Adipocyte (in vitro differentiated cells): ENCODE results near the gene TM7SF3.
A peak's percentile ranks its signal among the peaks of the same experiment; 100 is the strongest.

Experiments
- DNase-seq: peaks from one replicate; pipeline ENCODE4 v3.0.0-alpha.2; 2015; ENCODE audit warnings: low read depth
- H3K27me3 ChIP-seq: replicated peaks from 2 replicates; pipeline ENCODE4 v1.7.0; 2013; ENCODE audit warnings: mild to moderate bottlenecking, low read length, moderate library complexity; ENCODE audit not compliant: control insufficient read depth, insufficient read depth
- H3K36me3 ChIP-seq: 2 replicates; pipeline ENCODE4 v1.7.0; 2013; ENCODE audit warnings: low read length, mild to moderate bottlenecking, moderate library complexity; ENCODE audit not compliant: control insufficient read depth, insufficient read depth, severe bottlenecking
- H3K4me1 ChIP-seq: 2 replicates; pipeline ENCODE4 v1.7.0; 2013; ENCODE audit warnings: mild to moderate bottlenecking, low read length, moderate library complexity; ENCODE audit not compliant: control insufficient read depth, insufficient read depth
- H3K4me3 ChIP-seq: 2 replicates; pipeline ENCODE4 v1.7.0; 2013; ENCODE audit warnings: mild to moderate bottlenecking, low read length, moderate library complexity
- H3K9ac ChIP-seq: 2 replicates; pipeline ENCODE4 v1.7.0; 2013; ENCODE audit warnings: mild to moderate bottlenecking, low read length, moderate library complexity
- H3K9me3 ChIP-seq: 2 replicates; pipeline ENCODE4 v1.7.0; 2013; ENCODE audit warnings: mild to moderate bottlenecking, low read length, moderate library complexity; ENCODE audit not compliant: control insufficient read depth

The TM7SF3 gene

GRCh38 chr12:27013611-27014084 lies 536 bp downstream of the TM7SF3 start:
- no peaks in the 10 kb centered on the region for H3K9me3 ChIP-seq
- H3K9ac ChIP-seq = peak overlapping the region; percentile 93
- peak; percentile 56 for DNase-seq

GRCh38 chr12:27012982-27013255 lies 1.3 kb downstream of the TM7SF3 start:
- Histone ChIP-seq H3K36me3 (no peaks in the 10 kb centered on the region), H3K4me1 (peaks cover 10% of the 10 kb centered on the region), H3K9ac (peak overlapping the region; percentile 93), H3K4me3 (no peak overlapping the region), H3K9me3 (no peaks in the 10 kb centered on the region), H3K27me3 (no peaks in the 10 kb centered on the region)
- DNase-seq = no peak

More at GRCh38 chr12:27013611-27014084, 536 bp downstream of the TM7SF3 start:
- H3K4me1 ChIP-seq = peaks cover 10% of the 10 kb centered on the region
- H3K4me3 ChIP-seq = peak overlapping the region; percentile 99
- H3K36me3 ChIP-seq = no peaks in the 10 kb centered on the region
- H3K27me3 ChIP-seq = no peaks in the 10 kb centered on the region

- no peak overlapping the region for H3K9ac ChIP-seq
- no peak overlapping the region for H3K4me3 ChIP-seq
- H3K27me3 ChIP-seq = no peaks in the 10 kb centered on the region
- no peaks in the 10 kb centered on the region for H3K9me3 ChIP-seq
- H3K36me3 ChIP-seq = no peaks in the 10 kb centered on the region
- DNase-seq = no peak
- peaks cover 10% of the 10 kb centered on the region for H3K4me1 ChIP-seq
These were observed 1.8 kb downstream of the TM7SF3 start for GRCh38 chr12:27012239-27012981.

- H3K9me3 ChIP-seq = no peaks in the 10 kb centered on the region
- H3K27me3 ChIP-seq = no peaks in the 10 kb centered on the region
- peaks cover 14% of the 10 kb centered on the region for H3K4me1 ChIP-seq
- H3K4me3 ChIP-seq = no peak overlapping the region
- no peaks in the 10 kb centered on the region for H3K36me3 ChIP-seq
- no peak overlapping the region for H3K9ac ChIP-seq
- DNase-seq = no peak
These were observed 4.3 kb downstream of the TM7SF3 start for GRCh38 chr12:27009881-27010301.

- Histone ChIP-seq H3K36me3 (no peaks in the 10 kb centered on the region), H3K4me3 (no peak overlapping the region), H3K9me3 (no peaks in the 10 kb centered on the region), H3K4me1 (peaks cover 6% of the 10 kb centered on the region), H3K27me3 (no peaks in the 10 kb centered on the region), H3K9ac (no peak overlapping the region)
- no peak for DNase-seq
These were observed 6.1 kb downstream of the TM7SF3 start for GRCh38 chr12:27008081-27008480.

- no peak overlapping the region for H3K9ac ChIP-seq
- H3K4me3 ChIP-seq = no peak overlapping the region
- H3K4me1 ChIP-seq = peaks cover 6% of the 10 kb centered on the region
- no peaks in the 10 kb centered on the region for H3K27me3 ChIP-seq
- H3K36me3 ChIP-seq = peaks cover under 1% of the 10 kb centered on the region
- DNase-seq = no peak
- H3K9me3 ChIP-seq = no peaks in the 10 kb centered on the region
These were observed 7.3 kb downstream of the TM7SF3 start for GRCh38 chr12:27006797-27007467.

GRCh38 chr12:27005495-27005894 lies 8.7 kb downstream of the TM7SF3 start:
- no peaks in the 10 kb centered on the region for H3K27me3 ChIP-seq
- H3K4me3 ChIP-seq = no peak overlapping the region
- H3K9ac ChIP-seq = no peak overlapping the region
- H3K36me3 ChIP-seq = peaks cover 4% of the 10 kb centered on the region
- peaks cover 6% of the 10 kb centered on the region for H3K4me1 ChIP-seq
- DNase-seq = no peak
- no peaks in the 10 kb centered on the region for H3K9me3 ChIP-seq

- peaks cover 6% of the 10 kb centered on the region for H3K36me3 ChIP-seq
- H3K4me3 ChIP-seq = no peak overlapping the region
- no peaks in the 10 kb centered on the region for H3K27me3 ChIP-seq
- no peak overlapping the region for H3K9ac ChIP-seq
- H3K4me1 ChIP-seq = peaks cover 6% of the 10 kb centered on the region
- no peak for DNase-seq
- H3K9me3 ChIP-seq = no peaks in the 10 kb centered on the region
These were observed 10.5 kb downstream of the TM7SF3 start for GRCh38 chr12:27003421-27004381.

- Histone ChIP-seq H3K4me1 (peaks cover 6% of the 10 kb centered on the region), H3K9me3 (no peaks in the 10 kb centered on the region), H3K27me3 (no peaks in the 10 kb centered on the region), H3K9ac (no peak overlapping the region), H3K4me3 (no peak overlapping the region), H3K36me3 (peaks cover 7% of the 10 kb centered on the region)
- no peak for DNase-seq
These were observed 12.0 kb downstream of the TM7SF3 start for GRCh38 chr12:27002141-27002540.

- Histone ChIP-seq H3K4me1 (peaks cover 6% of the 10 kb centered on the region), H3K36me3 (peaks cover 9% of the 10 kb centered on the region), H3K9me3 (no peaks in the 10 kb centered on the region), H3K9ac (no peak overlapping the region), H3K4me3 (no peak overlapping the region), H3K27me3 (no peaks in the 10 kb centered on the region)
- DNase-seq = no peak
These were observed 12.5 kb downstream of the TM7SF3 start for GRCh38 chr12:27001663-27002062.

GRCh38 chr12:27000961-27001360 lies 13.2 kb downstream of the TM7SF3 start:
- no peaks in the 10 kb centered on the region for H3K9me3 ChIP-seq
- no peaks in the 10 kb centered on the region for H3K27me3 ChIP-seq
- no peak overlapping the region for H3K9ac ChIP-seq
- no peak for DNase-seq
- peaks cover 12% of the 10 kb centered on the region for H3K36me3 ChIP-seq
- H3K4me3 ChIP-seq = no peak overlapping the region
- peaks cover 6% of the 10 kb centered on the region for H3K4me1 ChIP-seq
